Measurements from ENCODE around the gene NFKBIE. TPM values are rescaled to one million over a fixed set of nuclear protein-coding genes. Genes with fewer than 3 reads are reported as not detected.
"Not testable (repeated sequence)": the region's sequence is repeated elsewhere in the genome, so short reads cannot be mapped to it uniquely, and the experiment has no call there.

Gene NFKBIE
- 4.8 TPM for polyA plus RNA-seq (2013, experiment 1 of 2)
- polyA plus RNA-seq (2013, experiment 2 of 2) = 5.4 TPM

GRCh38 chr6:44265007-44265721 lies at the start of gene NFKBIE:
Gene NFKBIE, minus strand, starts transcription at chr6:44265551. Its CDS starts 205 bp downstream, at chr6:44265346.
- H2BK15ac ChIP-seq (replicated peaks; ENCODE audit: low read depth) = no peak within 1 kb of the TSS
- peak within 1 kb of the TSS; percentile 67 for H3K4me3 ChIP-seq (ENCODE audit: low read length)
- peak; percentile 91 for DNase-seq
- no peak within 1 kb of the TSS for H2BK120ac ChIP-seq (ENCODE audit: low read depth, low read length)
- H3K23ac ChIP-seq (ENCODE audit: low read length) = no peak within 1 kb of the TSS
- no CpG with 5 or more reads among the region's 72 CpGs for WGBS (ENCODE audit: extremely low coverage, insufficient coverage, low lambda C conversion rate)
- H3K79me2 ChIP-seq (ENCODE audit: control insufficient read depth, insufficient read depth, low read length) = no peaks in the 10 kb centered on the region
- no peaks in the 10 kb centered on the region for H3K36me3 ChIP-seq (ENCODE audit: control insufficient read depth, insufficient read depth, low read length)
- H3K79me1 ChIP-seq (ENCODE audit: low read length) = peaks cover 2% of the 10 kb centered on the region
- H3K4me1 ChIP-seq (ENCODE audit: control insufficient read depth, low read depth, low read length) = peaks cover 11% of the 10 kb centered on the region
- peak within 1 kb of the TSS; percentile 85 for H3K9ac ChIP-seq (ENCODE audit: low read length)
- H2AK5ac ChIP-seq (ENCODE audit: low read length) = no peak within 1 kb of the TSS
- H3K4ac ChIP-seq (ENCODE audit: low read depth, low read length) = no peak within 1 kb of the TSS
- no peak within 1 kb of the TSS for H2BK5ac ChIP-seq (ENCODE audit: low read length)
- no peak within 1 kb of the TSS for H4K5ac ChIP-seq (ENCODE audit: low read length)
- peak within 1 kb of the TSS; percentile 92 for H3K4me2 ChIP-seq (ENCODE audit: low read length)
- no peak within 1 kb of the TSS for H3K27ac ChIP-seq (ENCODE audit: low read depth, low read length)
- H3K18ac ChIP-seq (ENCODE audit: low read length) = peak within 1 kb of the TSS; percentile 53
- no peak within 1 kb of the TSS for H4K8ac ChIP-seq (ENCODE audit: low read depth, low read length)
- H3K27me3 ChIP-seq (ENCODE audit: insufficient read depth, low read length, poor library complexity) = no peaks in the 10 kb centered on the region
- peak within 1 kb of the TSS; percentile 85 for H3K56ac ChIP-seq (ENCODE audit: low read length)

GRCh38 chr6:44314657-44315056 lies 49.3 kb upstream of the NFKBIE start:
- not testable (repeated sequence) for H3K9ac ChIP-seq (ENCODE audit: low read length); H2BK5ac ChIP-seq (ENCODE audit: low read length); H3K23ac ChIP-seq (ENCODE audit: low read length); H3K4me2 ChIP-seq (ENCODE audit: low read length); H3K27ac ChIP-seq (ENCODE audit: low read depth, low read length); H3K36me3 ChIP-seq (ENCODE audit: control insufficient read depth, insufficient read depth, low read length); H4K8ac ChIP-seq (ENCODE audit: low read depth, low read length); H3K79me1 ChIP-seq (ENCODE audit: low read length); H2BK15ac ChIP-seq (replicated peaks; ENCODE audit: low read depth); H3K4ac ChIP-seq (ENCODE audit: low read depth, low read length); H3K27me3 ChIP-seq (ENCODE audit: insufficient read depth, low read length, poor library complexity); H3K4me1 ChIP-seq (ENCODE audit: control insufficient read depth, low read depth, low read length); H2BK120ac ChIP-seq (ENCODE audit: low read depth, low read length); H4K5ac ChIP-seq (ENCODE audit: low read length); H3K4me3 ChIP-seq (ENCODE audit: low read length); H3K18ac ChIP-seq (ENCODE audit: low read length); H3K79me2 ChIP-seq (ENCODE audit: control insufficient read depth, insufficient read depth, low read length); H3K56ac ChIP-seq (ENCODE audit: low read length); H2AK5ac ChIP-seq (ENCODE audit: low read length); DNase-seq
- no CpG with 5 or more reads among the region's 8 CpGs for WGBS (ENCODE audit: extremely low coverage, insufficient coverage, low lambda C conversion rate)

GRCh38 chr6:44312901-44313788 lies 47.8 kb upstream of the NFKBIE start, which contains the start of gene AARS2:
Gene AARS2, minus strand, starts transcription at chr6:44313347. Its CDS starts 24 bp downstream, at chr6:44313323.
- no peak within 1 kb of the TSS for H4K5ac ChIP-seq (ENCODE audit: low read length)
- peaks cover 7% of the 10 kb centered on the region for H3K79me2 ChIP-seq (ENCODE audit: control insufficient read depth, insufficient read depth, low read length)
- H3K27ac ChIP-seq (ENCODE audit: low read depth, low read length) = peak within 1 kb of the TSS; percentile 77
- no CpG with 5 or more reads among the region's 52 CpGs for WGBS (ENCODE audit: extremely low coverage, insufficient coverage, low lambda C conversion rate)
- H3K9ac ChIP-seq (ENCODE audit: low read length) = peak within 1 kb of the TSS; percentile 91
- H3K79me1 ChIP-seq (ENCODE audit: low read length) = peaks cover 8% of the 10 kb centered on the region
- peak within 1 kb of the TSS; percentile 81 for H3K4ac ChIP-seq (ENCODE audit: low read depth, low read length)
- peak within 1 kb of the TSS; percentile 54 for H3K4me2 ChIP-seq (ENCODE audit: low read length)
- H3K23ac ChIP-seq (ENCODE audit: low read length) = peak within 1 kb of the TSS; percentile 55
- no peak within 1 kb of the TSS for H2BK15ac ChIP-seq (replicated peaks; ENCODE audit: low read depth)
- no peaks in the 10 kb centered on the region for H3K4me1 ChIP-seq (ENCODE audit: control insufficient read depth, low read depth, low read length)
- H2BK5ac ChIP-seq (ENCODE audit: low read length) = no peak within 1 kb of the TSS
- H3K4me3 ChIP-seq (ENCODE audit: low read length) = peak within 1 kb of the TSS; percentile 72
- peak within 1 kb of the TSS; percentile 54 for H2BK120ac ChIP-seq (ENCODE audit: low read depth, low read length)
- H3K18ac ChIP-seq (ENCODE audit: low read length) = peak within 1 kb of the TSS; percentile 92
- H3K36me3 ChIP-seq (ENCODE audit: control insufficient read depth, insufficient read depth, low read length) = peaks cover 5% of the 10 kb centered on the region
- no peaks in the 10 kb centered on the region for H3K27me3 ChIP-seq (ENCODE audit: insufficient read depth, low read length, poor library complexity)
- peak within 1 kb of the TSS; percentile 94 for H3K56ac ChIP-seq (ENCODE audit: low read length)
- H4K8ac ChIP-seq (ENCODE audit: low read depth, low read length) = peak within 1 kb of the TSS; percentile 91
- DNase-seq = peak; percentile 93
- H2AK5ac ChIP-seq (ENCODE audit: low read length) = no peak within 1 kb of the TSS

GRCh38 chr6:44311767-44312166 lies 46.4 kb upstream of the NFKBIE start:
- Histone ChIP-seq H3K79me1 (ENCODE audit: low read length) (peaks cover 8% of the 10 kb centered on the region), H4K5ac (ENCODE audit: low read length) (no peak overlapping the region), H3K27me3 (ENCODE audit: insufficient read depth, low read length, poor library complexity) (no peaks in the 10 kb centered on the region), H3K27ac (ENCODE audit: low read depth, low read length) (no peak overlapping the region), H3K36me3 (ENCODE audit: control insufficient read depth, insufficient read depth, low read length) (peaks cover 5% of the 10 kb centered on the region), H4K8ac (ENCODE audit: low read depth, low read length) (no peak overlapping the region), H3K56ac (ENCODE audit: low read length) (no peak overlapping the region), H3K23ac (ENCODE audit: low read length) (no peak overlapping the region), H2BK120ac (ENCODE audit: low read depth, low read length) (no peak overlapping the region), H2BK15ac (replicated peaks; ENCODE audit: low read depth) (no peak overlapping the region), H2BK5ac (ENCODE audit: low read length) (no peak overlapping the region), H3K79me2 (ENCODE audit: control insufficient read depth, insufficient read depth, low read length) (peaks cover 7% of the 10 kb centered on the region), H3K18ac (ENCODE audit: low read length) (no peak overlapping the region), H3K4me1 (ENCODE audit: control insufficient read depth, low read depth, low read length) (no peaks in the 10 kb centered on the region), H2AK5ac (ENCODE audit: low read length) (no peak overlapping the region), H3K9ac (ENCODE audit: low read length) (peak overlapping the region; percentile 91), H3K4me3 (ENCODE audit: low read length) (no peak overlapping the region), H3K4ac (ENCODE audit: low read depth, low read length) (no peak overlapping the region), H3K4me2 (ENCODE audit: low read length) (no peak overlapping the region)
- WGBS (ENCODE audit: extremely low coverage, insufficient coverage, low lambda C conversion rate) = no CpG with 5 or more reads among the region's 3 CpGs
- DNase-seq = no peak

- Histone ChIP-seq H4K5ac (ENCODE audit: low read length) (no peak overlapping the region), H2BK5ac (ENCODE audit: low read length) (no peak overlapping the region), H2BK120ac (ENCODE audit: low read depth, low read length) (no peak overlapping the region), H3K23ac (ENCODE audit: low read length) (no peak overlapping the region), H3K9ac (ENCODE audit: low read length) (no peak overlapping the region), H3K4me1 (ENCODE audit: control insufficient read depth, low read depth, low read length) (no peaks in the 10 kb centered on the region), H4K8ac (ENCODE audit: low read depth, low read length) (no peak overlapping the region), H3K27me3 (ENCODE audit: insufficient read depth, low read length, poor library complexity) (no peaks in the 10 kb centered on the region), H2AK5ac (ENCODE audit: low read length) (no peak overlapping the region), H3K36me3 (ENCODE audit: control insufficient read depth, insufficient read depth, low read length) (peaks cover 5% of the 10 kb centered on the region), H2BK15ac (replicated peaks; ENCODE audit: low read depth) (no peak overlapping the region), H3K4me3 (ENCODE audit: low read length) (no peak overlapping the region), H3K27ac (ENCODE audit: low read depth, low read length) (no peak overlapping the region), H3K4ac (ENCODE audit: low read depth, low read length) (no peak overlapping the region), H3K18ac (ENCODE audit: low read length) (no peak overlapping the region), H3K56ac (ENCODE audit: low read length) (no peak overlapping the region), H3K4me2 (ENCODE audit: low read length) (no peak overlapping the region), H3K79me2 (ENCODE audit: control insufficient read depth, insufficient read depth, low read length) (peaks cover 7% of the 10 kb centered on the region), H3K79me1 (ENCODE audit: low read length) (peaks cover 8% of the 10 kb centered on the region)
- no peak for DNase-seq
- no CpG with 5 or more reads among the region's 2 CpGs for WGBS (ENCODE audit: extremely low coverage, insufficient coverage, low lambda C conversion rate)
These were observed 46.0 kb upstream of the NFKBIE start for GRCh38 chr6:44311304-44311703.

Data from mesendoderm (in vitro differentiated cells).